HFF-Myc (cell line): ENCODE data around the gene UBE2E1.

Experiments
- DNase-seq: peaks from one replicate; pipeline ENCODE4 v3.0.0-alpha.2; 2011; ENCODE audit warnings: low read depth; ENCODE audit errors: extremely low read depth
- H3K4me3 ChIP-seq: replicated peaks from 2 replicates; pipeline ENCODE4 v1.5.1; 2011; ENCODE audit warnings: low read depth, mild to moderate bottlenecking, control low read depth, low read length
- TF ChIP-seq, protein P1 (sequence below): IDR thresholded peaks from 2 replicates; pipeline ENCODE4 v1.5.1; 2012; ENCODE audit warnings: mild to moderate bottlenecking, low read depth, low read length, control low read depth; ENCODE audit errors: missing control alignments

The UBE2E1 gene

DNA sequence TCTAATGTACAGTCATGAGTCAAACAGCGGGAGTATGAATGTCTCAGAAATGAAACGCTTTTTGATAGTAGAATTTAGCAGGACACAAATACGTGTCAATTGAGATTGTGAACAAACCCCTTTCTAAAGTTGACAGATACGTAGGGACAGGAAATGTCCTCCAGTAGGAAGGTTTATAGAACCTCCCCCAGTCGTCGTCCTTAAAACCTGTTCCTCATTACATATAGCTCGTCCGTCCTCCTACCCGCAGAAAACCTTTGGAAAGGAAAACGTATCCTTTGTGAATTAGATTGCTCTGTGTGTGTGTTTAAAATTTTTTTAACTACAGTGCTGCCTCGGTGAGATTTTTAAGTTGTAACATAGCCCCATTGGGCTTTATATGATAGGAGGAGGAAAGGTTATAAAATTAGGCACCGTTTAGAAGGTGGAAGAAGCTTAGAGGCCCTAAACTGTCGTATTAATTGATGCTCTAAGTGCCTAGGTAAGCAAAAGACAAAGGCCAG lies 4.1 kb downstream of the UBE2E1 start:
- no peak for DNase-seq
- H3K4me3 ChIP-seq, result peak overlapping the region; percentile 55
- TF ChIP-seq, protein P1, sequence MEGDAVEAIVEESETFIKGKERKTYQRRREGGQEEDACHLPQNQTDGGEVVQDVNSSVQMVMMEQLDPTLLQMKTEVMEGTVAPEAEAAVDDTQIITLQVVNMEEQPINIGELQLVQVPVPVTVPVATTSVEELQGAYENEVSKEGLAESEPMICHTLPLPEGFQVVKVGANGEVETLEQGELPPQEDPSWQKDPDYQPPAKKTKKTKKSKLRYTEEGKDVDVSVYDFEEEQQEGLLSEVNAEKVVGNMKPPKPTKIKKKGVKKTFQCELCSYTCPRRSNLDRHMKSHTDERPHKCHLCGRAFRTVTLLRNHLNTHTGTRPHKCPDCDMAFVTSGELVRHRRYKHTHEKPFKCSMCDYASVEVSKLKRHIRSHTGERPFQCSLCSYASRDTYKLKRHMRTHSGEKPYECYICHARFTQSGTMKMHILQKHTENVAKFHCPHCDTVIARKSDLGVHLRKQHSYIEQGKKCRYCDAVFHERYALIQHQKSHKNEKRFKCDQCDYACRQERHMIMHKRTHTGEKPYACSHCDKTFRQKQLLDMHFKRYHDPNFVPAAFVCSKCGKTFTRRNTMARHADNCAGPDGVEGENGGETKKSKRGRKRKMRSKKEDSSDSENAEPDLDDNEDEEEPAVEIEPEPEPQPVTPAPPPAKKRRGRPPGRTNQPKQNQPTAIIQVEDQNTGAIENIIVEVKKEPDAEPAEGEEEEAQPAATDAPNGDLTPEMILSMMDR, result no peak

DNA sequence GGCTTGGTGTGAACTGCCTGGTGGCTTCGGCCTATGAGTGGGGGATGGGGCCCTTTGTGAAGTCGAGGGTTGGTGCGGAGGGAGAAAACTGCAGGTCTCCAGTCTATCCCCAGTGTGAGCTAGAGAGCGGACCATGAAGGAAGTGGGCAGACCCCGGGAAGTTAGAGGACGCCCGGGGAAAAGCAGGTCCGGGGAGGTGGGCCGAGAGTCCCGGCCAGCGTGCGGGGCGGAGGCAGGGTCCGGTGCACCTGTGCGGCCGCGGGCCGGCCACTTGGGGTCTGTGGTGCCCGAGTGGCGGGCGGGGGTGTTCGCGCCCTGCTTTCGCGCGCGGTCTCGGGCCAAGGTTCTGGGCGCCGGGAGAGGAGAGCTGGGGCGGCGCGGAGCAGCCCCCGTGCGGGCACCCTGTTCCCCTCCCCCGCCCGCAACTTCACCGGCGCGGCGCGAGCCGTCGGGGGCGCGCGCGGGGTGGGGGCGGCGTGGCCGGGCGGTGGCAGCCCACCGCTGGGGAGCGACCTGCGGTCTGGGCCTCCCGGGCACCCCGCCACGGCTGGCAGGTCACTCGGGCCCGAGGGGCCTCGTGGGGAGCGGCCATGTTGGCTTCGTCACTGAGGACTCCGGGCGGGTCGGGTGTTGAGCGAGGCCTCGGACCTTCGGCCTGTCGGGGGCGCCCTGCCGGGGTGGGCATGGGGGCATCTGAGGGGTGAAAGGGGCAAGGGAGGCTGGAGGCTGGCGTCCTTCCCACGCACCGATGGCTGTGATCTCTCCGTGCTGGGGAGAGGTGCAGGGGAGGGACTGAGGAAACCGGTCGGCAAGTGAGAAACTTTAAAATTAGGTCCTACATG lies 4.8 kb downstream of the UBE2E1 start:
- DNase-seq, result no peak
- peak overlapping the region; percentile 55 for H3K4me3 ChIP-seq
- TF ChIP-seq, protein P1, result peak; percentile 17

DNA sequence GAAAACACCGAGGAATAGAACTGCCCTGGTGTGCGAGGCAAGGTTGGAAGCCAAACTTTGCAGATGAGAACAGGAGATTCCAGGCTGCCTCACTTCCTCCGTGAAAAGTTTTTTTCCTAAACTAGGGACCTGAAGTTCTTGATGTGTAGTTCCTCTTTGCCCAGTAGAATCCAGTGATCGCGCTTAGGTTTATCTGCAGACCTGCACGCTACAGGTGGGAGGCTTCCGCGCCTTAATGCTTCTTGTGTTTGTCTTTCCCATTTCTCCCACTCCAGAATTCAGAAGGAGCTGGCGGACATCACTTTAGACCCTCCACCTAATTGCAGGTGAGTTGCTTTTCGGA lies 5.4 kb downstream of the UBE2E1 start:
- DNase-seq, result no peak
- peak overlapping the region; percentile 55 for H3K4me3 ChIP-seq
- TF ChIP-seq, protein P1, result no peak

DNA sequence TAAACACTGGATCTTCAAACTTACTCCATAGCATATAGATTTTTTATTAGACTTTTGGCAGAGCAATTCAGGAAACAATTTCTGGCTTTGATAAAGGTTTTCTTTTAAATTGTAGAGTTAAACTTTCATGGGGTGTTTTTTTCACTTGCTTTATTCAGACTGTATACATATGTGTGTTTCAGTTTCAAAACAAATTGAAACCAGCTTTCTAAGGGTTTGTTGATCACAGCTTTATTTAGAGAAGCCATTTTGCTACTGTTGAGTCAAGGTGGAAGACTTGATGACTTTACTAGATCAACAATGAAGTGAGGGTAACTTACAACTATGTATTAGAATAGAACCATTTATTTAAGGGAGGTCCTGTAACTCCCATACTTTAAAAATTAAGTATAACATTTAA lies 6.2 kb downstream of the UBE2E1 start:
- TF ChIP-seq, protein P1, result no peak
- DNase-seq, result no peak
- H3K4me3 ChIP-seq, result no peak overlapping the region

DNA sequence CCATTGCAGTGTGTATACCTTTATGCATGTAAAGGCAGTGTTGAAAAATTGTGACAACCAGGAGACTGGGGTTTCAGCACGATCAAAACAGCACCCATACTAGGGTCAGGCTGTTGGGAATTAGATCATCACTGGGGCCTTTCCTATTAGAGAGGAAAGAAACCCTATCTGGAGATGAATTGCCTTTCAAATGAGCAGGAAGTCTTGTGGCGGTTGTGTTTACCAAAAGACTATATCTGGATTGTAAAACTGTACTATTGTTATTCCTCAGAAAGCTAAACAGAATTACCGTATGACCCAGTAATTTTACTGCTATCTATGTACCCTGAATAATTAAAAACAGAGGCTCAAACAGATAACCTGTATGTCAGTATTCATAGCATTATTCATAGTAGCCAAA lies 10.1 kb downstream of the UBE2E1 start:
- TF ChIP-seq, protein P1, result no peak

DNA sequence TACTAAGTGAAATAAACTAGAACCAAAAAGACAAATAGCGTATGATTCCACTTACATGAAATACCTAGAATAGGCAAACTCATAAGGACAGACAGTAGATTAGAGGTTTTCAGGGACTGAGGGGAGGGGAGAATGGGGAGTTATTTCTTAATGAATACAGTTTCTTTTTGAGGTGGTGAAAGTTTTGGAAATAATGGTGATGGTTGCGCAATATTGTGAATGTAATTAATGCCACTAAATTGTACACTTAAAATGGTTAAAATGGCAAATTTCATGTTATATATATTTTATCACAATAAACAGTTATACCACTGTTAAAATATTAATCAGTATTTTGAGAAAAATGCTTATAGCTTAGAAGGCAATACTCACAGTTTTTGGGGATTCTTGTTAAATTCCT lies 11.0 kb downstream of the UBE2E1 start:
- TF ChIP-seq, protein P1, result no peak
- DNase-seq, result no peak
- H3K4me3 ChIP-seq, result no peak overlapping the region

More for the DNA sequence above, 10.1 kb downstream of the UBE2E1 start:
- H3K4me3 ChIP-seq, result no peak overlapping the region
- no peak for DNase-seq
